Mononuclear cell (primary cell): Measurements from ENCODE around the gene HTR4. TPM values are rescaled to one million over a fixed set of nuclear protein-coding genes. Genes with fewer than 3 reads are reported as not detected.
"Not testable (repeated sequence)": the region's sequence is repeated elsewhere in the genome, so short reads cannot be mapped to it uniquely, and the experiment has no call there.

Experiments
- H3K27me3 ChIP-seq: 2 replicates; pipeline ENCODE4 v1.6.0; 2011; ENCODE audit warnings: low read length, control low read depth; ENCODE audit not compliant: insufficient read depth
- H3K4me1 ChIP-seq: 2 replicates; pipeline ENCODE4 v1.5.1; 2011; ENCODE audit warnings: mild to moderate bottlenecking, low read length, control low read depth; ENCODE audit not compliant: insufficient read depth
- H3K4me3 ChIP-seq: 2 replicates; pipeline ENCODE4 v1.5.1; 2011; ENCODE audit warnings: mild to moderate bottlenecking, low read length, moderate library complexity
- H3K9me3 ChIP-seq: 2 replicates; pipeline ENCODE4 v1.5.1; 2011; ENCODE audit warnings: low read depth, mild to moderate bottlenecking, control low read depth, low read length
- total RNA-seq: library from RNA; depleted of rRNA; stranded (reverse); fragments of >200 nt; gene quantifications from one replicate; pipeline ENCODE4 v1.2.3, GENCODE V29; 2012

HTR4 gene
- total RNA-seq, 1 donor = not detected

DNA sequence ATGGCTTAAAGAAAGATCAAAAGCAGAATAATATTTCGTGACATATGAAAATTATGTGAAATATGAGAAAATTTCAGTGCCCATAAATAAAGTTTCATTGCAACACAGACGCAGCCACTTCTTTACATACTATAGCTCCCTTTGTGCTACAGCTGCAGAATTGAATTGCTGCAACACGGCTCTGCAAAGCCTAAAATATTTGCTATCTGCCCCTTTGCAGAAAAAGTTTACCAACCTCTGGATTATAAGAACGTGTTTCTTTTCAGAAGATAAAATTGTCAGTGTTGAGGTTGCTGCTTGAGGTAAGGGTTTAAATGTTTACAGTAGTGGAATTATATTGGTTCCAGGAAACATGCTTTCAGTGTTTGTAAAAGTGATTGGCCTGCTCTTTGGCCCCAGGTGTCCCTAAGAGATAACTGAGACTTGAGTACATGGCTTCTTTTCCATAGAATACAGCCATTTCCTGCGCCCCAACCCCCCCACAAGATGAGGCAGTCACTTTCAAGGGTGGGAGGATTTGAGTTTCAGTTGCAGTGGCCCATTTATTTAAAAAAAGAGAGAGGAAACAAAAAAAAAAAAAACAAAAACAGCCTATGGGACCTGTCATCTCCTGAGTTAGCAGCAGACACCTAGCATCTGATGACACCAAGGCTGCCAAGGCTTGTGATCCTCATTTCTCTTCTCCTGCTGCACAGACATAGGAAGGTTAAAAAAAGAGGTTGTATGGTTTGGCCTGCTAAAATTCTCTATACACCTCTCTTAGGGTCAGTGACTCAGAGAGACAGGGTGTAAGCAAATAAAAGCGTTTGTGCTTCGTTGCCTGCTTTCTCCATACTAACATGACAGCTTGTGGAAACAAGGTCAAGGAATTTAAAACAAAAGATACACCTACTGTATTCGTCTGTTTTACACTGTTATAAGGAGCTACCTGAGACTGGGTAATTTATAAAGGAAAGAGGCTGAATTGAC, 28.0 kb upstream of the HTR4 start:
- H3K27me3 ChIP-seq = no peaks in the 10 kb centered on the region
- H3K9me3 ChIP-seq = no peaks in the 10 kb centered on the region
- H3K4me1 ChIP-seq = no peaks in the 10 kb centered on the region
- no peak overlapping the region for H3K4me3 ChIP-seq

GRCh38 chr5:148681157-148682057, 27.1 kb upstream of the HTR4 start:
- Histone ChIP-seq H3K4me1 (no peaks in the 10 kb centered on the region), H3K4me3 (no peak overlapping the region), H3K9me3 (no peaks in the 10 kb centered on the region), H3K27me3 (no peaks in the 10 kb centered on the region)

DNA sequence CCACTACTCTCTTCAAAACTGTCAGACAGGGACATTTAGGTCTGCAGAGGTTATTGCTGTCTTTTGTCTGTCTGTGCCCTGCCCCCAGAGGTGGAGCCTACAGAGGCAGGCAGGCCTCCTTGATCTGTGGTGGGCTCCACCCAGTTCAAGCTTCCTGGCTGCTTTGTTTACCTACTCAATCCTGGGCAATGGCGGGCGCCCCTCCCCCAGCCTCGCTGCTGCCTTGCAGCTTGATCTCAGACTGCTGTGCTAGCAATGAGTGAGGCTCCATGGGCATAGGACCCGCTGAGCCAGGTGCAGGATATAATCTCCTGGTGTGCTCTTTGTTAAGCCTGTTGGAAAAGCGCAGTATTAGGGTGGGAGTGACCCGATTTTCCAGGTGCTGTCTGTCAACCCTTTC, 19.4 kb upstream of the HTR4 start:
- not testable (repeated sequence) for H3K27me3 ChIP-seq, H3K9me3 ChIP-seq, H3K4me1 ChIP-seq, H3K4me3 ChIP-seq

DNA sequence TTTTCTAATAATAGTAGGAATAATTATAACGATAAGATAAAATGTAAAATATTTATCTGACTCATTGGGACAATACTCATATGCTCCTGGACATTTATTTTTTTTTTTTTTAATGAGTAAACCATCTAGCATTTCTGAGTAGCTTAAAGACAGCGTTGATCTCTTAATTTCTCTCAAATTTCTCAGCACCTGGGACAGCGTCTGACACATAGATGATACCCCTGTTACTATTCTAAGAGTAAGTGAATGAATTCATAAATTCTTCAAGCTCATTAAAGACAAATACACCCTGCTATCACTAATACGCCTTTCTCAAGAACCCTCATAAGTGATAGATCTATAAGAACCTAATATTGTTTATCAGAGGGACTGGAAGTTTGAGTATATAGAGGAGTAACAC, 12.0 kb upstream of the HTR4 start:
- Histone ChIP-seq H3K4me3 (no peak overlapping the region), H3K4me1 (no peaks in the 10 kb centered on the region), H3K27me3 (peaks cover 3% of the 10 kb centered on the region), H3K9me3 (no peaks in the 10 kb centered on the region)

GRCh38 chr5:148665431-148665830, 11.1 kb upstream of the HTR4 start:
- peaks cover 3% of the 10 kb centered on the region for H3K27me3 ChIP-seq
- no peaks in the 10 kb centered on the region for H3K4me1 ChIP-seq
- no peaks in the 10 kb centered on the region for H3K9me3 ChIP-seq
- H3K4me3 ChIP-seq = no peak overlapping the region

DNA sequence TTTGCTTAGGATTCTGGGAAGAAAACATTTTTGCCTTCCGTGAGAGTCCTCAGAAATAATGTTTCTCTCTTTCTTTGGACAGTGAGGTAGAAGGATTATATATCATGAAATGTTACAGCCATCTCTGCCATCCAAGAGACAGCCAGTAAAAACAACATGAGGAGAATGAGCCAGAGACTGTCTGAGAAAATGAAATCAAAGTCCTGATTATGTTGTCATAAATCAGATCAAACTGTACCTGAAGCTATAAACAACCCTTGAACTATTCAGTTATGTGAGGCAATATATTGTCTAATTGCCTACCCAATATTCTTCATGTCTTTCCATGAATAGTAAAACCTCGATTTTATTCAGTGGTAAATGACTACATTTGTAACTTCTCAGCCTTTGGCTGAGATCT, 9.2 kb upstream of the HTR4 start:
- Histone ChIP-seq H3K27me3 (peaks cover 10% of the 10 kb centered on the region), H3K4me3 (no peak overlapping the region), H3K4me1 (no peaks in the 10 kb centered on the region), H3K9me3 (no peaks in the 10 kb centered on the region)

DNA sequence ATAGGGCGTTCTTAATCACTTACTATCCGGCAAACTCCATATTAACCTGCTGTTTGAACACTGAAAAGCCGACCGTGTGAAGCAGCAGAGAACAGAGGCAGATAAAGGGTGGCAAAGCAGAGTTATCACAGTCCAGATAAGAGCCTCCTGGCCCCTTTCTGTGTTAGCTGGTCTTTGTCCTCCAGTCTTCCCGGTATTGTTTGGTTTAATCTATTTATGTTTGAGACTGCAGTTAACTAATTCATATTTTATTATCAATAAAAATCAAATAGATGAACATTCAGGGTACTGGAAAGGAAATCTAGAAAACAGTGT, 6.0 kb upstream of the HTR4 start:
- H3K4me3 ChIP-seq = no peak overlapping the region
- peaks cover 25% of the 10 kb centered on the region for H3K27me3 ChIP-seq
- no peaks in the 10 kb centered on the region for H3K9me3 ChIP-seq
- no peaks in the 10 kb centered on the region for H3K4me1 ChIP-seq

DNA sequence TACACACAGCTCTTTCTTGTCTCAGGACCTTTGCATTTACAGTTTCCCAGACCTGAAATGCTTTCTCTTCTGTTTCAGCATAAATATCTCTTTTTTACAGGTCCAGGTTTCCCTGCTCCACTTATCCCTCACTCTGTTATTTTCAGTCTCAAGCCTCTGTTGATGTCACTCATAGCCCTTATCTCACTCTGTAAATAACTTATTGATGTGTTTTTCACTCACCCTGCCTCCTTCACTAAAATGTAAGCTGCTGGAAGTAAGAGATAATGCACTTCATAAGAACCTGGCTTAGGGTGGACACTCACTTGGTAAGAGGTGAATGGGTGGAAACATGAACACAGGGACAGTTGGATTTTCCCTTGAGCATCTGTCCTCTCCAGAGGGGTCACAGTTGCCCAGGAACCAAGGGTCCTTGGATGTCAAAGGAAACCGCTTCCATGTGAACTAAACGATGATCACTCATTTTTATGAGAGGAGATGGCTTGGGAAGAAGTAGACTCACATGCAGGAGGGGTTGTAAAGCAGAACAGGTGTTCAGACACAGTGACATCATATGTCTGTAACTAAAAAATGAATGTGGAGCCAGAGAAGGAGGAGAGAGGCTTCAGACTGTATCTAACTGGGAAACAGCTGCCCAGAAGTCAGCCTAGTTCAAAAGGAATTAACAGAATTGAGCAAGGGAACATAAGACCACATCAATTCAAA, 5.5 kb upstream of the HTR4 start:
- Histone ChIP-seq H3K4me1 (no peaks in the 10 kb centered on the region), H3K27me3 (peaks cover 30% of the 10 kb centered on the region), H3K4me3 (no peak overlapping the region), H3K9me3 (no peaks in the 10 kb centered on the region)

DNA sequence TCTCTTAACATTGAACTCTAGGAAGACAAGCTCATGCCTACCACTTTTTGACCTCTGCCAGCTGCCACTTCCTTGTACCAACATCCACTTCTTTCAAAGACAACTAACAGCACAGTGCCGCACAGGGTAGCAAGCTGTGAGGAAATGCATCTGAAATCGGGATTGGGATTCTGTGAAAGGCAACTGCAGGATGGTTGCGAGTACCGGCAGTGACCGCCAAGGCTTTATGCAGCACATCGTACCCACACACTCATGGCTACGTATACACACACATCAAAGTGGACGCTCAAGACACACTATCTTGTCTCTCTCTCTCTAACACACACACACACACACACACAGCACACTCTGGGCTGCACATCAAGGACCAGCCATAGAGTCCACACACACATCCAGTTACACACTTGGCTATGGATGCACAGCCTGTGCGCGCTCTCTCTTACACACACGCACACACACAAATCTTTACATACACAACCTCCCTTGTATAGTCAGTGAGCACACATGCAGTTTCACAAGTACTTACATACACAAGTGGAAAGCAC, 964 bp downstream of the HTR4 start:
- Histone ChIP-seq H3K9me3 (no peaks in the 10 kb centered on the region), H3K4me1 (no peaks in the 10 kb centered on the region), H3K27me3 (peaks cover 56% of the 10 kb centered on the region), H3K4me3 (no peak overlapping the region)

DNA sequence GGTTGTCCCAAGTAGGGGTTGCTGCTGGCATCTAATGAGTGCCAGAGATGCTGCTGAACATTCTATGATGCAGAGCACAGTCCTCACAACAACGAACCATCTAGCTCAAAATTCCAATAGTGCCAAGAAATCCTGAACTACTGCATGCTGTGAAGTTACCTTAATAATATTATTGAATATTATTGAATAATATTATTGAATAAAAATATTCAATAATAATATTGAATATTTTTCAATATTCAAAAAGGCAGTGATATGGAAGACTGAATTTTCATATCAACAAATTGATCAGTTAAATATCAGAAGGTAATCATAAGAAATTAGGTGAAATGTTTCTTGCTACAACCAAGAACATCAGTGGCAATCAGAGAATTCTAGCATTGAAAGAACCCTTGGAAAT, 2.8 kb downstream of the HTR4 start:
- Histone ChIP-seq H3K9me3 (no peaks in the 10 kb centered on the region), H3K27me3 (peaks cover 54% of the 10 kb centered on the region), H3K4me3 (no peak overlapping the region), H3K4me1 (no peaks in the 10 kb centered on the region)

DNA sequence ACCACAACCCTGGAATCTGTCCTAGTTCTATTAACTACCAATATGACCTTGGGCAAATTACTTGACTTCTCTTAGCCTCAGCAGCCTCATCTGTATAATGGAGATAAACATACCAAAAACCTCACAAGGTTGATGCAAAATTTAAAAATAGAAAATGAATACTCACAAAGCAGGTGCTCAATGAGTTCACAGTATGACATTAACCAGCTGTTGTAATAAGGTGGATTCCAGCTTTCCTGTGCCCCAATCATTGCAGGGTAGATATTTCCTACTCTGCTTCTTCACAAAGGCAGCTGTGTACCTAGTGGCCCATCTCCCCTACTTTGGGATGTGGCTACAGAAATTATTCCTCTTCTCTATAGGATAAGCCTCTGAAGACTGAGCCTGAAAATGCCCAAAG, 8.8 kb downstream of the HTR4 start:
- Histone ChIP-seq H3K4me3 (no peak overlapping the region), H3K27me3 (peaks cover 14% of the 10 kb centered on the region), H3K4me1 (no peaks in the 10 kb centered on the region), H3K9me3 (no peaks in the 10 kb centered on the region)

DNA sequence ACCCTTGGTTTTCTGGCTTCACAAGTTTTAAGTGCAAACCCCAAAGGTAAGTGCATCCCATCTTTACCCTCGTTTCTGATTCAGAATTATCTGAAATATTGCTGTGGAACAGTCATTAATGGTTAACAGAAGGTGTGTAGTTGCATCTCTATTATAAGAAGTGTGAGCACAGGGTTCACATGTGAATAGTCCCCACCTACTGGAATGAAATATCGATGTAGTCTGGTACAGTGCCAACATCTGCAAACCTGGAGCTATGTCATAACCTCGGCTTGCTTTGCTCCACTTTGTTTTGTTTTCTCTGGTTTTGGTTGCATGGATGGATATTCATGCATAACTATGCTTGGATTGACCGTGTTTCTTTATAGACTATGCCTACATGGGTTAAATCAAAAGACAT, 12.6 kb downstream of the HTR4 start:
- Histone ChIP-seq H3K4me3 (no peak overlapping the region), H3K27me3 (peaks cover 5% of the 10 kb centered on the region), H3K4me1 (no peaks in the 10 kb centered on the region), H3K9me3 (no peaks in the 10 kb centered on the region)

GRCh38 chr5:148640471-148640870, 13.9 kb downstream of the HTR4 start:
- no peaks in the 10 kb centered on the region for H3K9me3 ChIP-seq
- H3K4me3 ChIP-seq = no peak overlapping the region
- H3K27me3 ChIP-seq = peaks cover 3% of the 10 kb centered on the region

GRCh38 chr5:148639081-148639480, 15.2 kb downstream of the HTR4 start:
- Histone ChIP-seq H3K9me3 (no peaks in the 10 kb centered on the region), H3K4me1 (no peaks in the 10 kb centered on the region), H3K4me3 (no peak overlapping the region), H3K27me3 (peaks cover 7% of the 10 kb centered on the region)

More at GRCh38 chr5:148640471-148640870, 13.9 kb downstream of the HTR4 start:
- H3K4me1 ChIP-seq = no peaks in the 10 kb centered on the region

- H3K4me3 ChIP-seq = no peak overlapping the region
- H3K9me3 ChIP-seq = no peaks in the 10 kb centered on the region
- H3K4me1 ChIP-seq = no peaks in the 10 kb centered on the region
- peaks cover 14% of the 10 kb centered on the region for H3K27me3 ChIP-seq
Measured at GRCh38 chr5:148636353-148636752, 18.0 kb downstream of the HTR4 start.
